H1 (cell line): ENCODE results near the gene LPP.

Experiments used
- EGR1 ChIP-seq: IDR thresholded peaks from 2 replicates; pipeline ENCODE4 v1.6.1; 2011; ENCODE audit warnings: low read depth, low read length, borderline replicate concordance
- EP300 ChIP-seq, 2 experiments: IDR thresholded peaks; 1 replicate in 1 of 2; 2 replicates in 1 of 2; pipeline ENCODE4 v1.6.1; 2011 to 2012; ENCODE audit warnings: low read depth in 2 of 2, low read length in 2 of 2, mild to moderate bottlenecking in 2 of 2, borderline replicate concordance in 1 of 2, inconsistent platforms in 1 of 2, moderate library complexity in 1 of 2
- JUND ChIP-seq: IDR thresholded peaks from 2 replicates; pipeline ENCODE4 v1.6.1; 2011; ENCODE audit warnings: mild to moderate bottlenecking, improper control_type of control experiment, low read length
- POLR2A ChIP-seq, 2 experiments: IDR thresholded peaks; 1 replicate in 1 of 2; 2 replicates in 1 of 2; pipeline ENCODE4 v1.6.1; 2011; ENCODE audit warnings: low read depth in 2 of 2, low read length in 2 of 2, mild to moderate bottlenecking in 2 of 2; ENCODE audit errors: control extremely low read depth in 1 of 2
- RBBP5 ChIP-seq: IDR thresholded peaks from 2 replicates; pipeline ENCODE4 v1.7.1; 2012; ENCODE audit warnings: low read depth, mild to moderate bottlenecking, inconsistent platforms, low read length, moderate library complexity, borderline replicate concordance
- TF ChIP-seq, protein P1 (sequence below), 3 experiments: IDR thresholded peaks; 1 replicate in 2 of 3; 2 replicates in 1 of 3; pipeline versions ENCODE4 v1.5.1 to v1.6.1; 2011; ENCODE audit warnings: low read length in 3 of 3, mild to moderate bottlenecking in 3 of 3, inconsistent platforms in 2 of 3, low read depth in 1 of 3, moderate library complexity in 1 of 3; ENCODE audit not compliant: insufficient read depth in 1 of 3; ENCODE audit errors: control extremely low read depth in 1 of 3

DNA sequence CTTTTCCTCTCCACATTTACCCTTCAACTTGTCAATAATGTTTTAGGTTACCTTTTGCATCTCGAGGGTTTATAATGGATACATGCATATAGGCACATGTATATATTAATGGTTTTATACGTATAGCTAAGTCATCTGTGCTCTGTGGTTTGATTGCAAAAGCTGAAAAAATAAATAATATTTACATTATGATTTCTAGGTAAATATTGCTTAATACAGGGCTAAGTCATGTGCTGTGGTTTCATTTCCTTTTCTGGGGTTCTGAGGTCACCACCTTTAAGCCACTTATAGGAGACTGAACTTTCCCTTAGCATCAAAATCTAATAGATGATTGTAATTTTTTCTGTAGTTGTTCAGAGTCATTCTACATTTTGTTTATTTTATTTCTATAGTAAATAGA is 33.1 kb downstream of the LPP start:
- TF ChIP-seq, protein P1, sequence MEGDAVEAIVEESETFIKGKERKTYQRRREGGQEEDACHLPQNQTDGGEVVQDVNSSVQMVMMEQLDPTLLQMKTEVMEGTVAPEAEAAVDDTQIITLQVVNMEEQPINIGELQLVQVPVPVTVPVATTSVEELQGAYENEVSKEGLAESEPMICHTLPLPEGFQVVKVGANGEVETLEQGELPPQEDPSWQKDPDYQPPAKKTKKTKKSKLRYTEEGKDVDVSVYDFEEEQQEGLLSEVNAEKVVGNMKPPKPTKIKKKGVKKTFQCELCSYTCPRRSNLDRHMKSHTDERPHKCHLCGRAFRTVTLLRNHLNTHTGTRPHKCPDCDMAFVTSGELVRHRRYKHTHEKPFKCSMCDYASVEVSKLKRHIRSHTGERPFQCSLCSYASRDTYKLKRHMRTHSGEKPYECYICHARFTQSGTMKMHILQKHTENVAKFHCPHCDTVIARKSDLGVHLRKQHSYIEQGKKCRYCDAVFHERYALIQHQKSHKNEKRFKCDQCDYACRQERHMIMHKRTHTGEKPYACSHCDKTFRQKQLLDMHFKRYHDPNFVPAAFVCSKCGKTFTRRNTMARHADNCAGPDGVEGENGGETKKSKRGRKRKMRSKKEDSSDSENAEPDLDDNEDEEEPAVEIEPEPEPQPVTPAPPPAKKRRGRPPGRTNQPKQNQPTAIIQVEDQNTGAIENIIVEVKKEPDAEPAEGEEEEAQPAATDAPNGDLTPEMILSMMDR (IDR thresholded peaks at IDR 0.05; ENCODE audit: control extremely low read depth in 1 of 3, insufficient read depth in 1 of 3, low read depth in 1 of 3, low read length in 3 of 3): no peak
- TF ChIP-seq POLR2A (IDR thresholded peaks at IDR 0.05; ENCODE audit: control extremely low read depth in 1 of 2, low read depth in 2 of 2, low read length in 2 of 2) (no peak), EGR1 (no peak), RBBP5 (no peak), JUND (no peak), EP300 (IDR thresholded peaks at IDR 0.05; ENCODE audit: borderline replicate concordance in 1 of 2, low read depth in 2 of 2, low read length in 2 of 2) (no peak)
